Activated CD4-positive, alpha-beta T cell treated with anti-CD3 and anti-CD28 coated beads for 48 hours (primary cell): ENCODE data around the gene IFT74.
A peak's percentile ranks its signal among the peaks of the same experiment; 100 is the strongest.

Source experiments
- DNase-seq: peaks from one replicate; pipeline ENCODE4 v3.0.0-alpha.2; 2020

Gene IFT74

GRCh38 chr9:26975728-26976707 is 19.8 kb downstream of the IFT74 start:
- peak; percentile 6 for DNase-seq

- DNase-seq = no peak
Measured at GRCh38 chr9:26983340-26983739, 27.1 kb downstream of the IFT74 start.

DNA sequence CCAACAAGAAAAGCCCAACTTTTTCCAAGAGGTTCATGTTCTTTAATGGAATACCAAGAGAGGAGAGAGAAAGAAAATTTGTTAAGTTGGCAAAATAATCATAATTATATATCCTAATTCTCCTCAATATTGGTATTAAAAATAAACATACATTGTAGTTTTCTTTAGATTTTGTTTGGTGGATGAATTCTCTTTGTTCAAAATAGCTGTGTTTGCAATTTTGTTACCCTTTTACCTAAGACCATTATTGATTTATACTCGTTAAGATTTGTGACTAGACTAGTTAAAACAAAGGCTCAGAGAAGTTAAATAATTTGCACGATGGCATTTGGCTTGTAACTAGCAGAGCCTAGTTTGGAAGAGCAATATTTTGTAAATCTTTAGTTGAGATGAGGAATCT is 39.6 kb downstream of the IFT74 start:
- DNase-seq = no peak

GRCh38 chr9:27003426-27004077 is 47.3 kb downstream of the IFT74 start:
- no peak for DNase-seq

DNA sequence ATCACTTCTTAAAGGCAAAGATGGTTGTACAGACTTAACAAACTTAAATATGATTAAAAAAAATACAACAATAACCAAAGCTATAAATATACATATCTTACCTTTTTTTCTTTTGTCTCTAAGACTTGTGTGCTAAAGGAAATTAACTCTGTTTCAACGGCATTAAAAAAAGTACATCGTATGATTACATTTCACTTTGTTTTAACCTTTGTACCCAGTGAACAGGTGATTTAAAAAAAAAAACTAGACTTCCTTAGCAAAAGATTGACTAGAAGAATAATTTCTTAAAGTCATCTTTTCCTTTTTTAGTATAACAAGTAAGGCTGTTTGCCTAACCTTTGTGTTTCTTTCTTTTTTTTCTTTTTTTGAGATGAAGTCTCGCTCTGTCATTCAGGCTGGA is 49.3 kb downstream of the IFT74 start, which contains the start of gene LRRC19:
Gene LRRC19 (minus strand): TSS at position 182 of the 400 bp plus-strand sequence. CDS start 5,978 bp downstream, outside the sequence.
- DNase-seq = no peak

- DNase-seq = no peak
Measured at GRCh38 chr9:27019589-27019988, 63.4 kb downstream of the IFT74 start.

DNA sequence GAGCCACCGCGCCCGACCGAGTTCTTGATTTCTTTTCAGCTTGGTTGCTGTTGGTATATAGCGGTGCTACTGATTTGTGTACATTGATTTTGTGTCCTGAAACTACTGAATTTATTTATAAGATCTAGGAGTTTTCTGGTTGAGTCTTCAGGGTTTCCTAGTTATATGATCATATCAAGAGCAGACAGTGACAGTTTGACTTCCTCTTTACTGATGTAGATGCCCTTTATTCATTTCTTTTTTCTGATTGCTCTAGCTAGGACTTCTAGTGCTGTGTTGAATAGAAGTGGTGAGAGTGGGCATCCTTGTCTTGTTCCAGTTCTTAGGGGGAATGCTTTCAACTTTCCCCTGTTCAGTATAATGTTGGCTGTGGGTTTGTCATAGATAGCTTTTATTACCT is 66.7 kb downstream of the IFT74 start:
- DNase-seq = no peak

DNA sequence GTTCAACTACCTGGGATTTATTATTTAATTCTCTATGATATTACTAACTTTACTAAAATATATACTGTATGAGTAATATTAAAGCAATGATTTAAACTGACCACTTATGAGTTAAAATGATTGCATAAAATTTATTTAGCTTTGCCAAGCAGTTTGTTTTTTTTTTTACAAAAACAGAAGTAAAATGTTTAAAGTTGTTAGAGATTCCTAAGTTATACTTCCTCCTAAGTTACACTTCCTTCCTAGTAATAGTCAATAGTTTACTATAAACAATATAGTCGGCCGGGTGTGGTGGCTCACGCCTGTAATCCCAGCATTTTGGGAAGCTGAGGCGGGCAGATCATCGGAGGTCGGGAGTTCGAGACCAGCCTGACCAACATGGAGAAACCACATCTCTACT is 73.0 kb downstream of the IFT74 start:
- no peak for DNase-seq

DNA sequence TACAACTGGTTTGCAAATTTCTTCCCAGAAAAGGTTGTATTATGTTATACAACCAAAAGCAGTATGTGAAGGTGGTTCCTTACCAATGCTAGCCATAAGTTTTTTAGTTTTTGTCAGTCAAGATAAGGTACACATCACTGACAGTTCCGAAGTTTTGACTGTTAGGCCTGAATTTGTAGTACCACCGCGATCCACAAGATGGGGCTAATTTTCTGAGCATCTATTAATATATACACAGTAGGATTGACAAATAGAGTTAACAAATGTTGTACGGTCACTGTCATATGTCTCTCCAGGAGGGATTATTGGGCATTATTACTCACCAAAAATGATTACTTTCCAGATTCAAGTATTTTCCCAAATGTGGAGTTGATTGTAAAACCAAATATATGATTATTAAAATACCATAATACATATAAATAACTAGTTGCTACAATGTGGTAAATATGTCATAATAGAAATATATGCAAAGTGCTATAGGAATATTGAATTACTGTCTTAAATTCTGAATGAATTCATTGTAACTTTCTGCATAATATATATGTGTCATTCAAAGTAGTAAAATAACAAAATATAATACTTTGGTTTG is 77.7 kb downstream of the IFT74 start:
- DNase-seq = peak; percentile 72

GRCh38 chr9:27037499-27037898 is 81.3 kb downstream of the IFT74 start:
- no peak for DNase-seq

DNA sequence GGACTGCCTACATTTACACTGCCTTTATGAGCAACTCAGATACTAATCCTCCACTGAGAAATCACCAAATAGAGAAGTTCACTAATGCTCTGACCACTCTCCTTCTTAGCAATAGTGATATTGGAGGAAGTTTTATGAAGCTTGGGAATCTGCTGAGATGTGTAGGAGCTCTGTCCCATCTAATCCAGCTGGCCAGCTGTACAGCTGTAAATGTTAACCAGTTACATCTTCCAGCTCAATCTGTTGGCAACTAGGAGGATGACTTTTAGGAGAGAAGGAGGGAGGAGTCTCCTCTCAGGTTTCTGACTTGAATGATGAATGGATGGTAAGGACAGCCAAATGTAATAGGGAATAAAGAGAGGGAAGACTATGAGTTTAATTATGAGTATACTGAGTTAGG is 85.5 kb downstream of the IFT74 start:
- no peak for DNase-seq

DNA sequence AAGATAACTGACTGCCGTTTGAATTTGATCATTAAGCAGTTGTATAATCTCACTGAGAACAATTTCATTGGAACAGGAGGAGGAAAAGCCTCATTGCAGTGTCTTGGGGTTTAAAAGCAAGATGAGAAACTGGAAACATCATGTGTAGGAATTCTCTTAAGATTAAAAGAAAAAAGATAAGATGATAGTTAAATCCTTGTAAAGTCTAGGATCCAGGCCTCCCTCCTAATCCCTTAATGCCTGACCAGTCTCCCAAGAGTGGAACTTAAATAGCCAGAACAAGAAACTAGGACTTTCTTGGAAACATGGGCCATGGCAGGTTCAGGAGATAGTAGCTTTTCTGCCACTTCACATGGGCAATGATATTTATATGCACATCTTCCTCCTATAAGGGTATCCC is 86.3 kb downstream of the IFT74 start:
- no peak for DNase-seq

- no peak for DNase-seq
Measured at GRCh38 chr9:27043176-27043575, 87.0 kb downstream of the IFT74 start.

DNA sequence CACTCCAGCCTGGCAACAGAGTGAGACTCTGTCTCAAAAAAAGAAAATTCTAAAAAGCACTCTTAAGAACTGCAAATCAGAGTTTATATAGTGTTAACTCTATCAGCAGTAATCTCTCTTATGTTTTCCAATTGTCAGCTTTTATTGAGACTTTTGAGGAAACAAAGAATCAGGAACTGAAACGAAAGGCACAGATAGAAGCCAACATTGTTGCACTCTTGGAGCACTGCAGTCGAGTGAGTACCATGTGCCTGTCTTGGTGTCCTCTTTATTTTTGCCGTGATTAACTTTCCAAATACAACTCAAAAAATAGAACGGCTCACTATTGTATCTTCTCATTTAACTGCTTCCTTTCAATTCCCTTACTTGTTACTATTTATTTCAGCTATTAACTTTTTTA is 90.9 kb downstream of the IFT74 start:
- DNase-seq = no peak

GRCh38 chr9:27053369-27054022 is 97.3 kb downstream of the IFT74 start:
- no peak for DNase-seq

GRCh38 chr9:27054125-27054524 is 97.9 kb downstream of the IFT74 start:
- no peak for DNase-seq

- no peak for DNase-seq
Measured at GRCh38 chr9:27054841-27055240, 98.6 kb downstream of the IFT74 start.

DNA sequence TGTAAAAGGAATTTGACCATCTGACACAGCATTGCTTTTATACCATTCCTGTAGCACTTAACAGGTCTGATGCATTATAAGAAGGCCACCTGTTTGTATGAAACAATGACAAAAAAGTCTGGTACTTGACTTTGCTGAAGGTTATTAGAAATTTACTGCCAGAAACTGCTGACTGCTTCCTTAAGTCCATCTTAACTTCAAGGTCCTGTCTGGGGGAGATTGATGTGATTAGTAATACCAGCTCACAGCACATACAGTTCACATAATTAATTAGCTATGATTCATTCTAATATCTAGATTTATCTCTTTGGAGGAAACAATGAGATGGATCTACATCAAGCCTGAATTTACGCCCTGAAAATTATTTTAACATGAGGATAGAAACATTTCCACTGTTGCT is 103.2 kb downstream of the IFT74 start:
- DNase-seq = no peak

GRCh38 chr9:27059907-27060306 is 103.7 kb downstream of the IFT74 start:
- DNase-seq = no peak

- no peak for DNase-seq
Measured at GRCh38 chr9:27065288-27065687, 109.1 kb downstream of the IFT74 start.

GRCh38 chr9:27073841-27074728 is 117.9 kb downstream of the IFT74 start:
- no peak for DNase-seq

DNA sequence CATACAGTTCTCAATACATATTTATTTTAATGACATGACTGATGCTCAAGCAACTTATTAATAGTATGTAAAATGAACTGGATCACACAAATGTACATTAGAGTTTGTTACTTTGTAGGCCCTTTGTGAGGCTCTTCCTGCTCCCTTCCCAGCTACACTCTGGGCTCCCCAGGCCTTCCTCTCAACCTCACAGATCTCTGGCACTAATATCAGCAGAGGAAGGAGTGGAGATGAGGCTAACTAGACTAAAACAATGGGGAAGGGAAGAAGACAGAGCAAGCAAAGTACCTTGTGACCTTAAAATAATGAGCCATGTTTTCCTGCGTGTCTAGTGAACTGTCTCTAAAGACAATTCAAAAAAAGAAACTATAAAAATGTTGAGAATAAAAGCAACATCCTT is 122.5 kb downstream of the IFT74 start:
- DNase-seq = no peak
